RWPE2 (cell line): ENCODE results near the gene MRPL18.
"Not testable (repeated sequence)": the region's sequence is repeated elsewhere in the genome, so short reads cannot be mapped to it uniquely, and the experiment has no call there.

Experiments used
- ATAC-seq: fragments of 200-7000 bp; cut with Tn5 transposase; 3 replicates; pipeline ENCODE4 v1.9.1; 2021; ENCODE audit warnings: low read depth
- DNase-seq: peaks from one replicate; pipeline ENCODE4 v3.0.0-alpha.2; 2020; ENCODE audit warnings: low spot score
- H3K27ac ChIP-seq: fragments of 450-650 bp; 2 replicates; pipeline ENCODE4 v1.5.1; 2017; ENCODE audit warnings: mild to moderate bottlenecking; ENCODE audit not compliant: poor library complexity, severe bottlenecking
- H3K27me3 ChIP-seq: fragments of 250-450 bp; sonication (Bioruptor Pico); 2 replicates; pipeline ENCODE4 v1.5.1; 2021; ENCODE audit warnings: mild to moderate bottlenecking, moderate library complexity; ENCODE audit not compliant: insufficient read depth, poor library complexity, severe bottlenecking
- H3K36me3 ChIP-seq: fragments of 250-450 bp; sonication (Bioruptor Pico); 2 replicates; pipeline ENCODE4 v1.5.1; 2020; ENCODE audit warnings: low read depth, mild to moderate bottlenecking, moderate library complexity
- H3K4me1 ChIP-seq: fragments of 250-450 bp; sonication (Bioruptor Pico); 2 replicates; pipeline ENCODE4 v1.5.1; 2021; ENCODE audit warnings: mild to moderate bottlenecking, moderate library complexity; ENCODE audit not compliant: insufficient read depth, poor library complexity, severe bottlenecking
- H3K4me3 ChIP-seq: fragments of 250-450 bp; sonication (Bioruptor Pico); 2 replicates; pipeline ENCODE4 v1.5.1; 2021; ENCODE audit warnings: mild to moderate bottlenecking, moderate library complexity; ENCODE audit not compliant: severe bottlenecking
- H3K9me3 ChIP-seq: fragments of 250-450 bp; sonication (Bioruptor Pico); 2 replicates; pipeline ENCODE4 v1.5.1; 2021; ENCODE audit warnings: mild to moderate bottlenecking, moderate library complexity; ENCODE audit not compliant: severe bottlenecking
- TF ChIP-seq, protein P1 (sequence below): fragments of 450-650 bp; IDR thresholded peaks from one replicate; pipeline ENCODE4 v1.5.1; 2017; ENCODE audit warnings: mild to moderate bottlenecking, moderate library complexity; ENCODE audit not compliant: poor library complexity, severe bottlenecking

MRPL18 gene

DNA sequence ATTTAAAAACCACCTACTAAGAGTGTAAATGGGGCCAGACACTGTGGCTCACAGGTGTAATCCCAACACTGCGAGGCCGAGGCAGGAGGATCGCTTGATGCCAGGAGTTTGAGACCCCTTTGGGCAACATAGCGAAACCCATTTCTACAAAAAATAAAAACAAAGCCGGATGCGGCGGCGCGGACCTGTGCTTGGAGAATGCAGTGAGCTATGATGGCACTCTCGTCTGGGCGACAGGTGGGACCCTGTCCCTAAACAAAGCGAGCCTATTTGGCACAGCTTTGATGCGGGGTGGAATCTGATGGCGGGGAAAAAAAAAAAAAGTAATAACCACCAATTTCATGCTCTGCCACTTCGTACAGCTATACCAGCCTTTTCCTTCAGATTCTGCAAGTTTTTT, 2.0 kb upstream of the MRPL18 start:
- H3K4me3 ChIP-seq, result peak overlapping the region; percentile 56
- DNase-seq (no peak), ATAC-seq (no peak)
- H3K27ac ChIP-seq, result peak overlapping the region; percentile 69
- no peaks in the 10 kb centered on the region for H3K27me3 ChIP-seq
- TF ChIP-seq, protein P1, sequence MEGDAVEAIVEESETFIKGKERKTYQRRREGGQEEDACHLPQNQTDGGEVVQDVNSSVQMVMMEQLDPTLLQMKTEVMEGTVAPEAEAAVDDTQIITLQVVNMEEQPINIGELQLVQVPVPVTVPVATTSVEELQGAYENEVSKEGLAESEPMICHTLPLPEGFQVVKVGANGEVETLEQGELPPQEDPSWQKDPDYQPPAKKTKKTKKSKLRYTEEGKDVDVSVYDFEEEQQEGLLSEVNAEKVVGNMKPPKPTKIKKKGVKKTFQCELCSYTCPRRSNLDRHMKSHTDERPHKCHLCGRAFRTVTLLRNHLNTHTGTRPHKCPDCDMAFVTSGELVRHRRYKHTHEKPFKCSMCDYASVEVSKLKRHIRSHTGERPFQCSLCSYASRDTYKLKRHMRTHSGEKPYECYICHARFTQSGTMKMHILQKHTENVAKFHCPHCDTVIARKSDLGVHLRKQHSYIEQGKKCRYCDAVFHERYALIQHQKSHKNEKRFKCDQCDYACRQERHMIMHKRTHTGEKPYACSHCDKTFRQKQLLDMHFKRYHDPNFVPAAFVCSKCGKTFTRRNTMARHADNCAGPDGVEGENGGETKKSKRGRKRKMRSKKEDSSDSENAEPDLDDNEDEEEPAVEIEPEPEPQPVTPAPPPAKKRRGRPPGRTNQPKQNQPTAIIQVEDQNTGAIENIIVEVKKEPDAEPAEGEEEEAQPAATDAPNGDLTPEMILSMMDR, result no peak
- peaks cover 78% of the 10 kb centered on the region for H3K36me3 ChIP-seq
- no peaks in the 10 kb centered on the region for H3K9me3 ChIP-seq
- H3K4me1 ChIP-seq, result peaks cover 6% of the 10 kb centered on the region

DNA sequence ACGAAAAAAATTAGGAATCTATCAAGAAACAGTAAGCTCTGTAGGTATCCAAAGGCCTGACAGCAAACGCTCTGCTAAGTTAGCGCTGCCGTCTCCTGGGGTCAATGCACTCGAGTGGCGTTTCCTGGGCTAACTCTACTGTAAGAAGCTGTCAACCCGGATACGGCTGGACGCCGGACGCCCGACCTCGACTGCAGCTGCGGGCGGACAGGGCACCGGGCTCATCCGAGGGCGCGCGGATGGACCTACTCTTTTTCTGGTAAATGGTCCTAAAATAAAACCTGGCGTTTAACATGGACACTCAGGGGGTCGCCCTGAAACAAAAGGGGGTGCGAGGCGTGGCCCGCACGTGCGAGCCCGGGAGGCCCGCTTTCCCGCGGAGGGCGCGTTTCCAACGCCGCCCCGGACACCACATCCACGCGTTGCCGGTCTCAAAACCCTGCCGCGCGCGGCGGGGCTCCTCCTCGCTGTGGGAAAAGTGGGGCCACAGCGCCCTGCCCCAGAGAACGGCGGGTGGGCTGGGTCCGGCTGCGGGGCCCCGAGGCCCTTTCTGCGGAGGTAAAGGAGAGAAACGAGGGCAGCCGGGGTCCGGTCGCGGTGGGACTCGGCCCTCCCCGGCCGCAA, 1.4 kb upstream of the MRPL18 start:
- Histone ChIP-seq H3K36me3 (peaks cover 78% of the 10 kb centered on the region), H3K9me3 (no peaks in the 10 kb centered on the region), H3K4me1 (peaks cover 6% of the 10 kb centered on the region), H3K27ac (peak overlapping the region; percentile 69), H3K27me3 (no peaks in the 10 kb centered on the region), H3K4me3 (peak overlapping the region; percentile 56)
- no peak for ATAC-seq
- TF ChIP-seq, protein P1, result no peak
- no peak for DNase-seq

DNA sequence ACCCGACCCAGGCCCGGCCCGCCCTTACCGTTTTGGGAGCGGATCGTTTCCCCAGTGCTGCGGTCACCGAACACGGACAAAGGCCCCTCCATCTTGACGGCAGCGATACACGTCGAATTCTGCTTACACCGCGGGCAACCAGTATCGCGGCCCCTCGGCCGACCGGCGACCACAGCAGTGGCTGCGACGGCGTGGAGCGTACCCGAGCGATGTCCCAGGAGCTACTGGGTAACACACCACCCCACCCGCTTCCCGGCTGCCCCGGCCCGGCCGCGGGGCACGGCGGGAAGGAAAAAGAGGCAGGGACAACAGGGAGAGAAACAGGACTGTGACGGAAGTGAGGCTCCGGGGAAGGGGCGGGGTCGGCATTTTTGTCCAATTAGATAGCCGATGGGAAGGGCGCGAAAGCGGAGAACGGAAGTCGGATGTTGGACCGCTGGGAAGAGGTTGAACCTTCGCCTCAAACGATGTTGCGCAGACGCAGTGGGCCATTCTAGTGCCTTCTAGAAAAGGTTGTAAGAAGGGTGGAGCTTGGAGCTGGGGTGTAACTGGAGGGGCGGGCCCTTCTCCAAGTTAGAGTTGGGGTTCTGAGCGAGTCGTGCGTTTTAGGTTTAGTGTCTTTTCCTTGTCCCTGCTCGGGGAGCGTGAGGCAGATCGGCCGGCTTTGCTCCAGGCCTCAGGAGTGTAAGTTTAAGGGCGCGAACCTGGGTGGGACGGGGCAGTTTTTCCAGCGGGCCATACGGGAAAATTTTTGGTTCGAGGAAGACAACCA, 704 bp upstream of the MRPL18 start, which contains the start of gene TCP1:
TSS of gene TCP1 (minus strand) at position 226 of the 772 bp plus-strand sequence. CDS start at position 92, 134 bp downstream.
- peaks cover 6% of the 10 kb centered on the region for H3K4me1 ChIP-seq
- no peaks in the 10 kb centered on the region for H3K27me3 ChIP-seq
- DNase-seq (peak; percentile 99), ATAC-seq (peak; percentile 75)
- H3K27ac ChIP-seq, result peak within 1 kb of the TSS; percentile 69
- H3K36me3 ChIP-seq, result peaks cover 78% of the 10 kb centered on the region
- no peaks in the 10 kb centered on the region for H3K9me3 ChIP-seq
- TF ChIP-seq, protein P1, result no peak
- peak within 1 kb of the TSS; percentile 56 for H3K4me3 ChIP-seq

DNA sequence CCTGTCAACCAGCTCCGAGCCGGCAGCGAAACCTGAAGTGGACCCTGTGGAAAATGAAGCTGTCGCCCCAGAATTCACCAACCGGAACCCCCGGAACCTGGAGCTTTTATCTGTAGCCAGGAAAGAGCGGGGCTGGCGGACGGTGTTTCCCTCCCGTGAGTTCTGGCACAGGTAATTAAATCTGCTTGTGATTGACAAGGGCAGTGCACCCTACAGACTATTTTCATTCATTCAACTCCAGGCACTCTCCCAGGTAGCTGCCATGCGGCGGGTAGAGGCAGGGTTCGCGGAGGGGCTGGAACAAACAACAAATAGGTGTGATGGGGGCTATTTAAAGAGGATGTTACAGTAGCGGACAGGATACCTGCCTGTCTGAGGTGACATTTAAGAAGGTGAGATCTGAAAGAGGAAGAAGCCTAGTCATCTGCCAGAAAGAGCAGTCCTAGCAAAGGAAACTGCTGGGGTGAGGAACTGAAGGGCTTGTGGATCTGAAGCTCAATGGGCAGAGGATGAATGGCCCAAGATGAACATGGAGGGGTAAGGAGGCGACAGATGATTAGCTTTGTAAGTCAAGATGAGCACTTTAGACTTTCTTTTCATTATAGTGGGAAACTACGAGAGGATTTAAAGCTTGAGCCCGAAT, 810 bp downstream of the MRPL18 start:
- peak overlapping the region; percentile 56 for H3K4me3 ChIP-seq
- peaks cover 76% of the 10 kb centered on the region for H3K36me3 ChIP-seq
- DNase-seq, result no peak
- no peaks in the 10 kb centered on the region for H3K9me3 ChIP-seq
- peaks cover 6% of the 10 kb centered on the region for H3K4me1 ChIP-seq
- TF ChIP-seq, protein P1, result no peak
- H3K27ac ChIP-seq, result peak overlapping the region; percentile 69
- no peak for ATAC-seq
- H3K27me3 ChIP-seq, result no peaks in the 10 kb centered on the region

DNA sequence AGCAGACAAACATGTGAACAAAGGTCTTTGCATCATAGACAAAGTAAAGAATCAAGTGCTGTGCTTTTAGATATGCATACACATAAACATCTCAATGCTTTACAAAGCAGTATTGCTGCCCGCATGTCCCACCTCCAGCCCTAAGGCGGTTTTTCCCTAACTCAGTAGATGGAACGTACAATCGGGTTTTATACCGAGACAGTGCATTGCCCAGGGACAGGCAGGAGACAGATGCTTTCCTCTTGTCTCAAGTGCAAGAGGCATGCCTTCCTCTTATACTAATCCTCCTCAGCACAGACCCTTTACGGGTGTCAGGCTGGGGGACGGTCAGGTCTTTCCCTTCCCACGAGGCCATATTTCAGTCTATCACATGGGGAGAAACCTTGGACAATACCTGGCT, 4.7 kb downstream of the MRPL18 start:
- H3K4me3 ChIP-seq, H3K4me1 ChIP-seq, H3K27ac ChIP-seq, H3K9me3 ChIP-seq, ATAC-seq, H3K27me3 ChIP-seq, DNase-seq: not testable (repeated sequence)
- H3K36me3 ChIP-seq, result peaks cover 83% of the 10 kb centered on the region
